Measurements from ENCODE around the gene SMIM43.

DNA sequence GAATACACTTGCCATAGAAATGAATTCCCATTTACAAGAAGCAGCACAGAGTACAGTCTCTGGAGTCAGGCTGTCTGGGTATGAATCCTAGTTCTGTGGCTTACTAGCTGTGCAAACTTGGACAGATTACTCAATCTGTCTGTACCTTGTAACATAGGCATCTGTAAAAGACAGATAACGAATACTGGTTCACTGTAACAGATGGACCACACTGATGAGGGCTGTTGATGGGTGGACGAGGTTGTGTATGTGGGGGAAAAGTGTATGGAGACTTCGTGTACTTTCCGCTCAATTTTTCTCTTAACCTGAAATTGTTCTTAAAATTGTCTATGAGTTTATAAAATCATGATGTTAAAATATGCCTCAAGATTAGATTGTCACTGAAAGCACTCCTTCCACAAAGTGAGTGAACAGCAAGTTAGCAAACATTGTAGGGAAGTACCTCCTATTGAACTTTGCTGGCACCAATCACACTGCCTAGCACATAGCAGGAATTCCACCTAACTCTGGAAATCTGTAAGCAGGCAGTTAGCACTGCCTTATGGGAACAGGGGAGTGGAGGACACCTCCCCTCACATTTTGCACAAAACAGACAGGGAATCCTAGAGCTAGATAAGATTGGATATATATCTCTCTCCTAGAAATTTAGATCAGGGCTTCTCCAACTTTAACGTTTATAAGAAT lies 29.7 kb upstream of the SMIM43 start:
- TF ChIP-seq CTCF (IDR thresholded peaks at IDR 0.05) (no peak), TCF12 (IDR thresholded peaks at IDR 0.05) (no peak), POLR2AphosphoS5 (IDR thresholded peaks at IDR 0.05; ENCODE audit: low read depth, low read length) (no peak), RAD21 (IDR thresholded peaks at IDR 0.05; ENCODE audit: low read length) (no peak), JUND (IDR thresholded peaks at IDR 0.05) (no peak), MXI1 (IDR thresholded peaks at IDR 0.05; ENCODE audit: low read depth, low read length) (no peak), EP300 (IDR thresholded peaks at IDR 0.05; ENCODE audit: borderline replicate concordance in 1 of 2, low read depth in 1 of 2, low read length in 1 of 2) (no peak), REST (IDR thresholded peaks at IDR 0.05; ENCODE audit: low read depth, low read length) (no peak), SMC3 (IDR thresholded peaks at IDR 0.05; ENCODE audit: low read depth, low read length) (no peak)
- TF ChIP-seq, protein P1, sequence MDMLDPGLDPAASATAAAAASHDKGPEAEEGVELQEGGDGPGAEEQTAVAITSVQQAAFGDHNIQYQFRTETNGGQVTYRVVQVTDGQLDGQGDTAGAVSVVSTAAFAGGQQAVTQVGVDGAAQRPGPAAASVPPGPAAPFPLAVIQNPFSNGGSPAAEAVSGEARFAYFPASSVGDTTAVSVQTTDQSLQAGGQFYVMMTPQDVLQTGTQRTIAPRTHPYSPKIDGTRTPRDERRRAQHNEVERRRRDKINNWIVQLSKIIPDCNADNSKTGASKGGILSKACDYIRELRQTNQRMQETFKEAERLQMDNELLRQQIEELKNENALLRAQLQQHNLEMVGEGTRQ (IDR thresholded peaks at IDR 0.05; ENCODE audit: borderline replicate concordance, low read depth, low read length), result no peak
- TF ChIP-seq, protein P2, sequence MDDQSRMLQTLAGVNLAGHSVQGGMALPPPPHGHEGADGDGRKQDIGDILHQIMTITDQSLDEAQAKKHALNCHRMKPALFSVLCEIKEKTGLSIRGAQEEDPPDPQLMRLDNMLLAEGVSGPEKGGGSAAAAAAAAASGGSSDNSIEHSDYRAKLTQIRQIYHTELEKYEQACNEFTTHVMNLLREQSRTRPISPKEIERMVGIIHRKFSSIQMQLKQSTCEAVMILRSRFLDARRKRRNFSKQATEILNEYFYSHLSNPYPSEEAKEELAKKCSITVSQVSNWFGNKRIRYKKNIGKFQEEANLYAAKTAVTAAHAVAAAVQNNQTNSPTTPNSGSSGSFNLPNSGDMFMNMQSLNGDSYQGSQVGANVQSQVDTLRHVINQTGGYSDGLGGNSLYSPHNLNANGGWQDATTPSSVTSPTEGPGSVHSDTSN (IDR thresholded peaks at IDR 0.05), result no peak
- TF ChIP-seq, protein P3, sequence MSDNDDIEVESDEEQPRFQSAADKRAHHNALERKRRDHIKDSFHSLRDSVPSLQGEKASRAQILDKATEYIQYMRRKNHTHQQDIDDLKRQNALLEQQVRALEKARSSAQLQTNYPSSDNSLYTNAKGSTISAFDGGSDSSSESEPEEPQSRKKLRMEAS (IDR thresholded peaks at IDR 0.05; ENCODE audit: low read depth), result no peak

All from SK-N-SH (cell line).